ENCODE results near the gene MIAT.

MIAT gene

DNA sequence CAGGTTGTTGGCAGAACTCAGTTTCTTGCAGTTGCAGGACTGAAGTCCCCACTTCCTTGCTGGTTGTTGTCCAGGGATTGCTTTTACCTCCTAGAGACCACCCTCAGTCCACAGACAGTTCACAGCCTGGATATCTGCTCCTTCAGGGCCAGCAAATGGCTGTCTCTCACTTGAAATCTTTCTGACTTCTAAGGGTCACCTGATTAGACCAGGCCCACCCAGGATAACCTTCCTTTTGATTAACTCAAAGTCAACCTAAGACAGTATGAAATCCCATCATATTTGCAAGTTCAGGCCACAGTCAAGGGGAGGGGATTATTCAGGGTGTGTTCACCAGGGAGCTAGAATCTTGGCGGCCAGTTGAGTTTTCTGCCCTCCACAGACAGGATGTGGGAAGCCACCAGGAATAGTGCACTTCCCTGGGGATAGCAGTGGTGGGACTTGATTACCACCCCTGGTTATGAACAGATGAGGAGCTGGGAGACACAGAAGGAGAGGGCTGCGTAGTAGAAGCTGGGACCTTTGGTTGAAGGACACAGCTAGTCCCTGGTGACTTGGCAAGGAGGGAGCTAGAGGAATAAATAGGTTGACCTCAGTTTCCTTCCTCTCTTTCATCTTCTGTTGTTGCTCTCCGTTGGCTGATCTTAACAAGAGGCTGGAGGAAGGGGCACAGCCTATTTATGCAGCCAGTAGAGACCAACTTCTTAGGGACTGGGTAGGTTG is 33.4 kb downstream of the MIAT start:
- in situ Hi-C loops (cut with HindIII; ENCODE audit: low sequenced_read_pairs), result no loop called here
- TF ChIP-seq, protein P1, sequence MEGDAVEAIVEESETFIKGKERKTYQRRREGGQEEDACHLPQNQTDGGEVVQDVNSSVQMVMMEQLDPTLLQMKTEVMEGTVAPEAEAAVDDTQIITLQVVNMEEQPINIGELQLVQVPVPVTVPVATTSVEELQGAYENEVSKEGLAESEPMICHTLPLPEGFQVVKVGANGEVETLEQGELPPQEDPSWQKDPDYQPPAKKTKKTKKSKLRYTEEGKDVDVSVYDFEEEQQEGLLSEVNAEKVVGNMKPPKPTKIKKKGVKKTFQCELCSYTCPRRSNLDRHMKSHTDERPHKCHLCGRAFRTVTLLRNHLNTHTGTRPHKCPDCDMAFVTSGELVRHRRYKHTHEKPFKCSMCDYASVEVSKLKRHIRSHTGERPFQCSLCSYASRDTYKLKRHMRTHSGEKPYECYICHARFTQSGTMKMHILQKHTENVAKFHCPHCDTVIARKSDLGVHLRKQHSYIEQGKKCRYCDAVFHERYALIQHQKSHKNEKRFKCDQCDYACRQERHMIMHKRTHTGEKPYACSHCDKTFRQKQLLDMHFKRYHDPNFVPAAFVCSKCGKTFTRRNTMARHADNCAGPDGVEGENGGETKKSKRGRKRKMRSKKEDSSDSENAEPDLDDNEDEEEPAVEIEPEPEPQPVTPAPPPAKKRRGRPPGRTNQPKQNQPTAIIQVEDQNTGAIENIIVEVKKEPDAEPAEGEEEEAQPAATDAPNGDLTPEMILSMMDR (IDR thresholded peaks at IDR 0.05; ENCODE audit: low read depth, low read length), result no peak
- H3K4me3 ChIP-seq (ENCODE audit: low read depth, low read length), result no peak overlapping the region
- no peak for DNase-seq (ENCODE audit: low read depth, low spot score)

GRCh38 chr22:26691377-26691716 is 34.0 kb downstream of the MIAT start:
- in situ Hi-C loops (cut with HindIII; ENCODE audit: low sequenced_read_pairs), result no loop called here
- no peak overlapping the region for H3K4me3 ChIP-seq (ENCODE audit: low read depth, low read length)
- TF ChIP-seq, protein P1 (IDR thresholded peaks at IDR 0.05; ENCODE audit: low read depth, low read length), result no peak
- DNase-seq (ENCODE audit: low read depth, low spot score), result no peak

GRCh38 chr22:26692215-26692614 is 34.8 kb downstream of the MIAT start:
- in situ Hi-C loops (cut with HindIII; ENCODE audit: low sequenced_read_pairs), result no loop called here
- TF ChIP-seq, protein P1 (IDR thresholded peaks at IDR 0.05; ENCODE audit: low read depth, low read length), result no peak
- no peak overlapping the region for H3K4me3 ChIP-seq (ENCODE audit: low read depth, low read length)
- no peak for DNase-seq (ENCODE audit: low read depth, low spot score)

- TF ChIP-seq, protein P1 (IDR thresholded peaks at IDR 0.05; ENCODE audit: low read depth, low read length), result no peak
- no peak for DNase-seq (ENCODE audit: low read depth, low spot score)
- in situ Hi-C loops (cut with HindIII; ENCODE audit: low sequenced_read_pairs), result no loop called here
- H3K4me3 ChIP-seq (ENCODE audit: low read depth, low read length), result no peak overlapping the region
Observed at GRCh38 chr22:26697151-26697550, 39.8 kb downstream of the MIAT start.

- H3K4me3 ChIP-seq (ENCODE audit: low read depth, low read length), result no peak overlapping the region
- TF ChIP-seq, protein P1 (IDR thresholded peaks at IDR 0.05; ENCODE audit: low read depth, low read length), result no peak
- in situ Hi-C loops (cut with HindIII; ENCODE audit: low sequenced_read_pairs), result no loop called here
- DNase-seq (ENCODE audit: low read depth, low spot score), result no peak
Observed at GRCh38 chr22:26700462-26700861, 43.1 kb downstream of the MIAT start.

GRCh38 chr22:26700886-26701285 is 43.5 kb downstream of the MIAT start:
- no peak for DNase-seq (ENCODE audit: low read depth, low spot score)
- H3K4me3 ChIP-seq (ENCODE audit: low read depth, low read length), result no peak overlapping the region
- in situ Hi-C loops (cut with HindIII; ENCODE audit: low sequenced_read_pairs), result no loop called here
- TF ChIP-seq, protein P1 (IDR thresholded peaks at IDR 0.05; ENCODE audit: low read depth, low read length), result no peak
